Stimulated activated naive CD8-positive, alpha-beta T cell treated with anti-CD3 and anti-CD28 coated beads, Interleukin-15, Interleukin-2, amounts not matched to agents 100 ng/mL and 50 ng/mL, for 24 hours (primary cell): ENCODE results near the gene MTX3.

Source experiments
- H3K27ac Mint-ChIP-seq: one replicate; pipeline ENCODE4 v1.8.0; 2021; ENCODE audit warnings: mild to moderate bottlenecking, mixed read lengths
- H3K27me3 Mint-ChIP-seq: one replicate; pipeline ENCODE4 v1.8.0; 2021; ENCODE audit warnings: mixed read lengths
- H3K36me3 Mint-ChIP-seq: one replicate; pipeline ENCODE4 v1.8.0; 2021; ENCODE audit warnings: low read depth, mixed read lengths
- H3K4me1 Mint-ChIP-seq: one replicate; pipeline ENCODE4 v1.8.0; 2021; ENCODE audit warnings: low read depth, mixed read lengths
- H3K4me3 Mint-ChIP-seq: one replicate; pipeline ENCODE4 v1.8.0; 2021; ENCODE audit warnings: mild to moderate bottlenecking, mixed read lengths
- H3K9me3 Mint-ChIP-seq: one replicate; pipeline ENCODE4 v1.8.0; 2021; ENCODE audit warnings: mixed read lengths

The MTX3 gene

GRCh38 chr5:79932510-79933504 is 58.3 kb downstream of the MTX3 start:
- H3K27me3 Mint-ChIP-seq: no peaks in the 10 kb centered on the region
- no peaks in the 10 kb centered on the region for H3K4me1 Mint-ChIP-seq
- H3K27ac Mint-ChIP-seq: no peak overlapping the region
- H3K36me3 Mint-ChIP-seq: no peaks in the 10 kb centered on the region
- H3K9me3 Mint-ChIP-seq: no peaks in the 10 kb centered on the region
- no peak overlapping the region for H3K4me3 Mint-ChIP-seq

- H3K4me1 Mint-ChIP-seq: no peaks in the 10 kb centered on the region
- H3K27me3 Mint-ChIP-seq: no peaks in the 10 kb centered on the region
- no peak overlapping the region for H3K27ac Mint-ChIP-seq
- H3K4me3 Mint-ChIP-seq: no peak overlapping the region
- no peaks in the 10 kb centered on the region for H3K36me3 Mint-ChIP-seq
- no peaks in the 10 kb centered on the region for H3K9me3 Mint-ChIP-seq
Observed at GRCh38 chr5:79931866-79932265, 59.2 kb downstream of the MTX3 start.

GRCh38 chr5:79931409-79931808 is 59.7 kb downstream of the MTX3 start:
- Mint-ChIP-seq H3K9me3 (no peaks in the 10 kb centered on the region), H3K4me1 (no peaks in the 10 kb centered on the region), H3K27me3 (no peaks in the 10 kb centered on the region), H3K4me3 (no peak overlapping the region), H3K36me3 (no peaks in the 10 kb centered on the region), H3K27ac (no peak overlapping the region)

GRCh38 chr5:79929095-79929494 is 62.0 kb downstream of the MTX3 start:
- Mint-ChIP-seq H3K4me1 (no peaks in the 10 kb centered on the region), H3K4me3 (no peak overlapping the region), H3K36me3 (no peaks in the 10 kb centered on the region), H3K9me3 (no peaks in the 10 kb centered on the region), H3K27me3 (no peaks in the 10 kb centered on the region), H3K27ac (no peak overlapping the region)
